Muscle layer of duodenum (tissue), 2 donors: ENCODE measurements around the gene RNF130.

Source experiments
- H3K27ac ChIP-seq: one replicate; pipeline ENCODE4 v1.7.0; 2013; ENCODE audit warnings: mild to moderate bottlenecking, low read length
- H3K27me3 ChIP-seq: one replicate; pipeline ENCODE4 v1.7.0; 2013; ENCODE audit warnings: low read depth, mild to moderate bottlenecking, control low read depth, low read length
- H3K36me3 ChIP-seq, 2 donors: one replicate each; pipeline ENCODE4 v1.7.0; 2013; ENCODE audit warnings: low read length in 2 of 2, control low read depth in 1 of 2, mild to moderate bottlenecking in 1 of 2; ENCODE audit not compliant: insufficient read depth in 2 of 2, control insufficient read depth in 1 of 2
- H3K4me1 ChIP-seq, 2 donors: one replicate each; pipeline ENCODE4 v1.7.0; 2013; ENCODE audit warnings: low read length in 2 of 2, mild to moderate bottlenecking in 2 of 2, control low read depth in 1 of 2, moderate library complexity in 1 of 2; ENCODE audit not compliant: insufficient read depth in 2 of 2, control insufficient read depth in 1 of 2
- H3K4me3 ChIP-seq, 2 donors: one replicate each; pipeline ENCODE4 v1.7.0; 2013; ENCODE audit warnings: low read length in 2 of 2, low read depth in 1 of 2, mild to moderate bottlenecking in 1 of 2
- H3K9me3 ChIP-seq, 2 donors: one replicate each; pipeline ENCODE4 v1.7.0; 2013; ENCODE audit warnings: low read length in 2 of 2, control low read depth in 1 of 2, mild to moderate bottlenecking in 1 of 2; ENCODE audit not compliant: control insufficient read depth in 1 of 2
- donor health status: healthy.

The RNF130 gene

DNA sequence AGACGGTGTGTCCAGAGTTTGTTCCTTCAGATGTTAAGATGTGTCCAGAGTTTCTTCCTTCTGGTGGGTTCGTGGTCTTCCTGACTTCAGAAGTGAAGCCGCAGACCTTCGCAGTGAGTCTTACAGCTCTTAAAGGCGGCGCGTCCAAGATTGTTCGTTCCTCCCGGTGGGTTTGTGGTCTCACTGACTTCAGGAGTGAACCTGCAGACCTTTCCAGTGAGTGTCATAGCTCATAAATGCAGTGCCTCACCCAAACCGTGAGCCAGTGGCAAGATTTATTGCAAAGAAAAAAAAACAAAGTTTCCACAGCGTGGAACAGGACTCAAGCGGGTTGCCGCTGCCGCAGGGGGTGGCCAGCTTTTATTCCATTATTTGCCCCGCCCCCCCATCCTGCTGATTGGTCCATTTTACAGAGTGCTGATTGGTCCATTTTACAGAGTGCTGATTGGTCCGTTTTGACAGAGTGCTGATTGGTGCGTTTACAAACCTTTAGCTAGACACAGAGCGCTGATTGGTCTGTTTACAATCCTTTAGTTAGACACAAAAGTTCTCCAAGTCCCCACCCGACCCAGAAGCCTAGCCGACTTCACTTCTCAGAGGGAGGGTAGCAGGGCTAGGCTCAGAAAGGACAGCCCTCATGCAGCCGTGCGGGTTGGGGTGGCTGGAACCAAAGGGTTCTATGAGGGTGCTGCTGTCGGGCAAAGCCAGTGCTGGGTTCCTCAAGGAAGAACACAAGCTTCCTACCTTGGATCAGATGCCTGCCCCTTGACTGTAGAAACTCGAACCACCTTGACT, 9.1 kb upstream of the RNF130 start:
- Histone ChIP-seq H3K27me3 (no peaks in the 10 kb centered on the region), H3K9me3 (no peaks in the 10 kb centered on the region), H3K27ac (no peak overlapping the region), H3K36me3 (no peaks in the 10 kb centered on the region), H3K4me1 (no peaks in the 10 kb centered on the region), H3K4me3 (no peak overlapping the region)

DNA sequence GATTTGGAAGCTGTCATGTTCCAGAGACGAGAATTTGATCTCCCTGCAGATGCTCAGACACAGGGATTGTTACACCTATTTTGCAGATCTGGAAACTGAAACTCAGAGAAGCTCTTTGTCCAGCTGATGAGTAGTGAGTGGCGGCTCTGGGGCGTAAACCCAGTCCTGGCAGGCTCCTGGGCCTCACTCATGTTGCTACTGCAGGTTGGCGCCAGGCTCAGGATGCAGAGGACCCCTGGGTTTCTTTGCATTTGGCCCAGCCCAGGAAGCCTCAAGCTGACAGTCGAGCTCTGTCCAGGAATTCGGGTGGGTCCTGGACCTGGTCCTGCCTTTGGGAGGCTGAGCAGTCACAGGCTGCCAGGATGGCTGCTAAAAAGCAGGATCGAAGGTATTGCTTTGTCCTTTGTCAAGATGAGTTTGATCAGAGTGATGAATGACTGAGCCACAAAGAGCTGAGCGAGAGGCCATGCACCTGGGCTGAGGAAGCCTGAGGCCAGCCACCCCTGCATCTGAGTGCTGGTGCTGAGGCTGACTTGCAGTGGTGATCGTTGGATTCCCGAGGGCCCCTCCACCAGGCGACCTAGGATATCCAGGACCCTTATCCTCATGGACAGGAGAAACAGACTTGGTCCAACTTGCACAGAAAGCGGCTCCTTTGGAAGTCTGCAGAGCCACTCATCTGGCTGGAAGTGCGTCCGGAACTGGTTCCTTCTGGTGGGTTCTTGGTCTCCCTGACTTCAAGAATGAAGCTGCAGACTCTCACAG, 8.3 kb upstream of the RNF130 start:
- Histone ChIP-seq H3K36me3 (no peaks in the 10 kb centered on the region), H3K4me3 (no peak overlapping the region), H3K27me3 (no peaks in the 10 kb centered on the region)

DNA sequence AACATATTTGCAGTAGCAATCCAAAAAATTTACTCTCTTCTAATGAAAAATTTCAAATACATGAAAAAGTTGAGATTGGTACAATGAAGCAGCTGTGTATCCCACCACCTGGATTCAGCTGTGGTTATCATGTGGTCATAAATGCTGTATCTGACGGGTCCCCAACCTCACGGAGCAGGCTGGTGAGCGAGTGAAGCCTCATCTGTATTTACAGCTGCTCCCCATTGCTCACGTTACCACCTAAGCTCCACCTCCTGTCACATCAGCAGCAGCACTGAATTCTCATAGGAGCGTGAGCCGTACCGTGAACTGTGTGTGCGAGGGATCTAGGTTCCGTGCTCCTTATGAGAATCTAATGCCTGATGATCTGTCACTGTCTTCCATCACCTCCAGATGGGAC, 6.8 kb upstream of the RNF130 start:
- H3K36me3 ChIP-seq, result no peaks in the 10 kb centered on the region
- H3K4me3 ChIP-seq, result no peak overlapping the region
- H3K9me3 ChIP-seq, result no peaks in the 10 kb centered on the region
- no peaks in the 10 kb centered on the region for H3K27me3 ChIP-seq
- no peak overlapping the region for H3K27ac ChIP-seq
- no peaks in the 10 kb centered on the region for H3K4me1 ChIP-seq

More for the DNA sequence above, 8.3 kb upstream of the RNF130 start:
- Histone ChIP-seq H3K27ac (no peak overlapping the region), H3K9me3 (no peaks in the 10 kb centered on the region), H3K4me1 (no peaks in the 10 kb centered on the region)

DNA sequence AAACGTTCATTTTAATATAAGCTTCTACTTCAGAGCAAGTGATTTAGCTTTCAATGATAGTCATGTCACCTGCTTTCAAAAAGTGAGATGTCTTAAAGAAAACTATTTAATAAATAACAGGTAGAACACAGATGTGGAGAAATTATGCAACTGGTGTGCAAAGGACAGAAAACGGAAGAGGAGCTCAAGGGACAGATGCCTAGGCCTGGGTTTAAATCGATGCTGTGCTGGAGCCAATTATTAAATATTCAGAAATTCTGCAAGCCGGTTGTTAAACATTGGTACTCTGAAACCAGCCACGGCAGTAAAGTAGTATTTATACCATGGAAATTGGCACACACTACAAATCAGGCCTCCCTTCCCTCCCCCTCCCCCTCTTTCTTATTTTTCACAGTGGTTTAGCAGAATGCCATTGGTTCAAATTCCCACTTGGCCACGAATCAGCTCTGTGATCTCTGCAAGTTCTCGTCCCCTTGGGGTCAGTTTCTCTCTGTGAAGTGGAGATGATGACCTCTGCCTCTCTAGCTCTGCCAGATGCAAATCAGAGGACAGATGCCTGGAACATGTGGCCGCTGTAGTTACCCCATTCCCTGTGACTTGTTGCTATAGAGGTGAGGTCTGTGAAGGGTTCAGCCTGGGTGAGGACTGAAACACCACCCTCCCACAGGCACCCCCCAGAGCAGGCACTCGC, 6.2 kb upstream of the RNF130 start:
- no peaks in the 10 kb centered on the region for H3K36me3 ChIP-seq
- no peak overlapping the region for H3K4me3 ChIP-seq
- no peaks in the 10 kb centered on the region for H3K27me3 ChIP-seq
- no peak overlapping the region for H3K27ac ChIP-seq
- H3K4me1 ChIP-seq, result no peaks in the 10 kb centered on the region
- no peaks in the 10 kb centered on the region for H3K9me3 ChIP-seq

DNA sequence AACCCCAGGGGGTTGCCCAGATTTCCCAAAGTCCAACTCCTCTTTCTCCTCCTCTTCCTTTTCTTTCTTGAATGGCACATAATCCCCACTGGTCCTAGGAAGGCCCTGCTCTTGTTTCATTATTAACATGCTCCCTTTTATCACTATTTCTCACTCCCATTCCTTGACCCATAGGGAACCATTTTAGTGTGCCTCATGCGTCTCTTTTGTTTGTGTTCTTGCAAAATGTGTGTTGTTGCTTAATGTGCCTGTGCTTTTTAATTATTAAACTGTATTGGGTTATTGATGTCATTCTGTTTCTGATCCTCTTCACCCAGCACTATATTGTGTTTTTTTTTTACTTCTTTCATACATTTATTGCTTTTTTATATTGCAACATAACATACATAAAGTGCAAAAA, 4.1 kb upstream of the RNF130 start:
- Histone ChIP-seq H3K27me3 (no peaks in the 10 kb centered on the region), H3K9me3 (no peaks in the 10 kb centered on the region), H3K27ac (no peak overlapping the region), H3K4me3 (no peak overlapping the region), H3K4me1 (peaks cover 0 to under 1% of the 10 kb centered on the region in 2 donors), H3K36me3 (no peaks in the 10 kb centered on the region)

DNA sequence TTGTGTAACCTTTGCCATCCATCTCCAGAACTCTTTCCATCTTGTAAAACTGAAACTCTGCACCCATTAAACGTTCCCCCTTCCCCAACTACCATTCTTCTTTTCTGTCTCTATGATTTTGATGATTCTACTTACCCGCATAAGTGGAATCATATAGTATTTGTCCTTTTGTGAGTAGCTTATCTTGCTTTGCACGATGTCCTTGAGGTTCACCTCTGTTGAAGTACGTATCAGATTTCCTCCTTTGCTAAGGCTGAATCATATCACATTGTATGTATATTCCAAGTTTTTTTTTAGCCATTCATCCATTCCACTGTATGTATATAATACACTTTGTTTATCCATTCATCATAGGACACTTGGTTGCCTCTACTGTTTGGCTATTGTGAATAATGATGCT, 2.9 kb upstream of the RNF130 start:
- no peaks in the 10 kb centered on the region for H3K9me3 ChIP-seq
- no peaks in the 10 kb centered on the region for H3K27me3 ChIP-seq
- no peak overlapping the region for H3K27ac ChIP-seq
- no peak overlapping the region for H3K4me3 ChIP-seq
- peaks cover 6 to 13% of the 10 kb centered on the region in 2 donors for H3K4me1 ChIP-seq
- no peaks in the 10 kb centered on the region for H3K36me3 ChIP-seq

DNA sequence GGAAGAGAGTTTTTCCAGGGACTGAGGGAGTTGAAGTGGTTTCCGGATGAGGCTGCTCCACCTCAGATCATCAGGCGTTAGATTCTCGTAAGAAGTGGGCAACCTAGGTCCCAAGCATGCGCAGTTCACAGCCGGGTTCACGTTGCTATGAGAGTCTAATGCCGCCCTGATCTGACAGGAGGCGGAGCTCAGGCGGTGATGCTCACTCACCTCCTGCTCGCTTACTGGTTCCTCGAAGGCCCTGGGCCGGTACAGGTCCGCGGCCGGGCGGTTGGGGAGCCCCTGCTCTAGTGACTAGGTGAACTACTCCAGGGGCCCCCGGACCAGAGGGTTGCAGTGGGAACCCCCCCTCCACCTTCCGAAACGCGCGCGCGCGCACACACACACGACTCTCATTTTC, 997 bp upstream of the RNF130 start:
- Histone ChIP-seq H3K27ac (no peak overlapping the region), H3K4me1 (peaks cover 6 to 26% of the 10 kb centered on the region in 2 donors), H3K36me3 (no peaks in the 10 kb centered on the region)

DNA sequence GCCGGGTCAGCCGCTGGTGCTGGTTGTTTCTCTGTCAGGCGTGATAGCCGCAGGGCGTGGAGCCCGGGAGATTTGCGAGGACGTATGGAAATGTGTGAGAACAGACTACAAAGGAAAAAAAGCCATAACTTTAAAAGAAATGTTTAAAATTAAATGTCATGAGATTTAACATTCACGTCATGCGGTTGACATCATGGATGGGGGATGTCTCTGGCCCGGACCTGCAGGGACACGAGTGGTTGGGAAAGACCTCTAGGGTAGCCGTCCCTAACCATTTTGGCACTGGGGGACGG, 643 bp upstream of the RNF130 start:
- H3K27ac ChIP-seq, result no peak overlapping the region
- peaks cover 6 to 26% of the 10 kb centered on the region in 2 donors for H3K4me1 ChIP-seq
- H3K4me3 ChIP-seq, result peak overlapping the region in 1 of 2 donors; percentile 59
- H3K36me3 ChIP-seq, result no peaks in the 10 kb centered on the region
- no peaks in the 10 kb centered on the region for H3K27me3 ChIP-seq
- no peaks in the 10 kb centered on the region for H3K9me3 ChIP-seq

More for the DNA sequence above, 997 bp upstream of the RNF130 start:
- H3K27me3 ChIP-seq, result no peaks in the 10 kb centered on the region
- no peaks in the 10 kb centered on the region for H3K9me3 ChIP-seq
- peak overlapping the region in 1 of 2 donors; percentile 59 for H3K4me3 ChIP-seq

DNA sequence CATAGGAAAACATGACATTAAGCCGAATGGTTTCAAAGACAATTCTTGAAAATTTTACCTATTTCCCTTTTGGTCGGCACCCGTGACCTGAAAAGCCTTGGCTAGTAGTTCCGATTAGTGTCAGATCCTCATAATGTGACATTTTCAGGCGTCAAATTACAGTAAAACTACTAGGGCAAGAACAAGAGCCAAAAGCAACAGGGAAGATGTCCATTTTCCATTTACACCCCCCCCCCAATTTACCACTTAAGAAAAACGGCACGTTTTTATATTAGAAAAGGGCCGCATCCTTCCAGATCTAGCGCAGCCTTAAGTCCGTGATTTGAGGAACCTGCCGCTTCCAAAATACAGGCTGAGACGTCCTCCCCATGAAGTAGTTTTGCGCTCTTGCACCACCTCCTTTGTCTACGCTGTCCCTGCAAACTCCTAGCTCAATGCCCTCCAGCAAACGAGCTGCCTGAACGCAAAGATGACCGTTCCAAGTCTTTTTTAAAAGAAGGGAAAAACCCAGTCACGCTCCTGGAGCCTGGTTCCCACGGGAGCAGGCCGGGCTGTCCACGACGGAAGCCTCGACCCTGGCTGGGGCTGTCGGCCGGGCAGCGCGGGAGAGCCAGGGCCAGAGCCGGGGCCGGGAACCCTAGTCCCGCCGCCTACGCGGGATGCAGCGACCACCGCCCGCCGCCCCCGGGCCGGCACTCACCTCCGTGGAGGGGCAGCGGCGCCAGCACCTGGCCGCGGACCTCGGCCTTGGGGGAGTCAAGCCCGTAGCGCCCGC, 616 bp downstream of the RNF130 start:
- no peaks in the 10 kb centered on the region for H3K9me3 ChIP-seq
- H3K27ac ChIP-seq, result peak overlapping the region; percentile 74
- H3K4me1 ChIP-seq, result peaks cover 6 to 26% of the 10 kb centered on the region in 2 donors
- no peaks in the 10 kb centered on the region for H3K36me3 ChIP-seq
- no peaks in the 10 kb centered on the region for H3K27me3 ChIP-seq
- H3K4me3 ChIP-seq, result peak overlapping the region; percentile 82 to 83

DNA sequence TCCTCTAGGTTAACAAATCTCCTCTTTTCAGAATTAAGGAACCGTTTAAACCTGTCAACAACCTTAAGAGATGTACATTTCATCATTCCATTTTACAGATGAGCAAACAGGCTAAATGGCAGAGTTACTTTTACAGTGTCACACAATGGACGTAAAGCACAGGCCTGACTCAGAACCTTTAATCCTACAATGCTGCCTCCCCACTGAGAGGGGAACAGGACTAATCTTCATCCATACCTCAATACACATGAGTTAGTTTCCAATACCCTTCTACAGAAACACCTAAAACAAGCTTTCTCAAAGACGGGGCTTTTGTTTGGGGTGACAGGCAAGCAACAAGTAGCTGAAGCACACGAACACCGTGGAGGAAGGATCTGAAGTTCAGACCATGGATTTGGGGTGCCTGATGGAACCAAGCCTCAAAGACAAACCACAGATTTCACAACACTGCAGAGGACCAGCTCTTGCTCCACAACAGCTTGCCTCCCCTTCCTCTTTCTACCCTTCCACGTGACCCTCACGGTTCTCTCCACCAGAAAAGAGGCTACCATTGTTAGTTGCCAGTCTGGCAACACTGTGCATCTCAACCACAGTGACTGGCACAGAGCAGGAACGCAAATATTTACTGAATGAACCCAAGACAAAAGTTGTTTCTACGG, 1.8 kb downstream of the RNF130 start:
- H3K27me3 ChIP-seq, result no peaks in the 10 kb centered on the region
- H3K4me3 ChIP-seq, result peak overlapping the region; percentile 82 to 83
- H3K27ac ChIP-seq, result peak overlapping the region; percentile 74

More for the DNA sequence above, 1.8 kb downstream of the RNF130 start:
- H3K36me3 ChIP-seq, result no peaks in the 10 kb centered on the region
- H3K4me1 ChIP-seq, result peaks cover 6 to 26% of the 10 kb centered on the region in 2 donors
- no peaks in the 10 kb centered on the region for H3K9me3 ChIP-seq
